HG02943 (cell line): ENCODE results near the gene UBE2E2.
"Not testable (repeated sequence)": the region's sequence is repeated elsewhere in the genome, so short reads cannot be mapped to it uniquely, and the experiment has no call there.

Experiments used
- ATAC-seq: cut with Tn5 transposase; IDR thresholded peaks from one replicate; pipeline ENCODE4 v1.9.1; 2021; ENCODE audit warnings: mild to moderate bottlenecking, low read depth, moderate library complexity; ENCODE audit not compliant: unreplicated experiment

The UBE2E2 gene

GRCh38 chr3:23595851-23596250 lies 392.7 kb downstream of the UBE2E2 start:
- ATAC-seq: no peak

- ATAC-seq: no peak
These were observed 397.2 kb downstream of the UBE2E2 start for GRCh38 chr3:23600167-23600871.

GRCh38 chr3:23601091-23601822 lies 398.1 kb downstream of the UBE2E2 start:
- ATAC-seq: no peak

GRCh38 chr3:23602971-23603370 lies 399.8 kb downstream of the UBE2E2 start:
- ATAC-seq: no peak

GRCh38 chr3:23607184-23607847 lies 404.2 kb downstream of the UBE2E2 start:
- no peak for ATAC-seq

GRCh38 chr3:23608650-23609049 lies 405.5 kb downstream of the UBE2E2 start:
- no peak for ATAC-seq

- ATAC-seq: no peak
These were observed 408.7 kb downstream of the UBE2E2 start for GRCh38 chr3:23611737-23612295.

GRCh38 chr3:23612296-23612891 lies 409.3 kb downstream of the UBE2E2 start:
- ATAC-seq: no peak

GRCh38 chr3:23615068-23615467 lies 411.9 kb downstream of the UBE2E2 start:
- ATAC-seq: no peak

- not testable (repeated sequence) for ATAC-seq
These were observed 415.3 kb downstream of the UBE2E2 start for GRCh38 chr3:23618475-23618874.

- no peak for ATAC-seq
These were observed 416.8 kb downstream of the UBE2E2 start for GRCh38 chr3:23619705-23620637.

- ATAC-seq: no peak
These were observed 417.5 kb downstream of the UBE2E2 start for GRCh38 chr3:23620638-23621015.

GRCh38 chr3:23623844-23624243 lies 420.7 kb downstream of the UBE2E2 start:
- ATAC-seq: no peak

- ATAC-seq: no peak
These were observed 421.2 kb downstream of the UBE2E2 start for GRCh38 chr3:23624305-23624704.

GRCh38 chr3:23626442-23626841 lies 423.3 kb downstream of the UBE2E2 start:
- ATAC-seq: no peak

GRCh38 chr3:23629181-23629894 lies 426.2 kb downstream of the UBE2E2 start:
- ATAC-seq: no peak

- ATAC-seq: no peak
These were observed 430.3 kb downstream of the UBE2E2 start for GRCh38 chr3:23633261-23633960.

GRCh38 chr3:23637339-23637738 lies 434.2 kb downstream of the UBE2E2 start:
- ATAC-seq: no peak
